Ishikawa (cell line): ENCODE data around the gene AZIN2.

ENCODE experiments used
- EGR1 ChIP-seq: IDR thresholded peaks from 2 replicates; pipeline ENCODE4 v1.6.1; 2012
- RAD21 ChIP-seq: IDR thresholded peaks from 2 replicates; pipeline ENCODE4 v1.6.1; 2012; ENCODE audit warnings: low read depth
- TEAD4 ChIP-seq: IDR thresholded peaks from 2 replicates; pipeline ENCODE4 v1.6.1; 2012
- TF ChIP-seq, protein P1 (sequence below): IDR thresholded peaks from 2 replicates; pipeline ENCODE4 v1.6.1; 2012
- TF ChIP-seq, protein P2 (sequence below): IDR thresholded peaks from 2 replicates; pipeline ENCODE4 v1.6.1; 2012

DNA sequence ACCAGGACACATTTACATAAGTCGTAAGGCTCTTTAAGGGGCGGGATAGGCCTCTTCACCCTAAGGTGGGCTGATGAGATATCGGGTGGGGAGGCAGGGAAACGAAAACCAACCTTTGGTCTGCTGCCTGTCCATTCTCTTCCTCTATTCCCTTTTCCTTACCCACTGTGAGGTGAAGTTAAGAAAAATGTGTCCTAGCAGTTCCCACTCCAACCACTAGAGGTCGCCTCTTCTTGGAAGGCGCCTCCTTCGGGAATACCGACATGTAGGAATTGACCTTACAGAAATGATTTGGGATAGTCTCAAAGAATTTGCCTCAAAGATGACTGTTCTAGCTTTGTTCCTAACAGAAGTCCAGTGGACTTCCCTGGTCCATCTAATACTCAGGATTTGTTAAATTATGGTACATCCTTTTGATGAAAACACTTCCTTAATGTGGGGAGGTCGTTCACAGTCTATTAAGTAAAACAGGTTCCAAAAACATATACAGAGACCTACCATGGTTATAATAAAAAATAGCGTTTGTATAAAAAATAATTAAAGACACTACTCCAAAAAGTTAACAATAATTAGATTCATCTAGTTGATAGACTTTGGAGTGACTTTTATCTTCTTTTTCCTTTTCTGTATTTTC, 14.1 kb downstream of the AZIN2 start:
- TF ChIP-seq RAD21: peak; percentile 44
- TF ChIP-seq, protein P1, sequence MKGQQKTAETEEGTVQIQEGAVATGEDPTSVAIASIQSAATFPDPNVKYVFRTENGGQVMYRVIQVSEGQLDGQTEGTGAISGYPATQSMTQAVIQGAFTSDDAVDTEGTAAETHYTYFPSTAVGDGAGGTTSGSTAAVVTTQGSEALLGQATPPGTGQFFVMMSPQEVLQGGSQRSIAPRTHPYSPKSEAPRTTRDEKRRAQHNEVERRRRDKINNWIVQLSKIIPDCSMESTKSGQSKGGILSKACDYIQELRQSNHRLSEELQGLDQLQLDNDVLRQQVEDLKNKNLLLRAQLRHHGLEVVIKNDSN: no peak
- TF ChIP-seq EGR1: no peak
- TF ChIP-seq TEAD4: no peak
- TF ChIP-seq, protein P2, sequence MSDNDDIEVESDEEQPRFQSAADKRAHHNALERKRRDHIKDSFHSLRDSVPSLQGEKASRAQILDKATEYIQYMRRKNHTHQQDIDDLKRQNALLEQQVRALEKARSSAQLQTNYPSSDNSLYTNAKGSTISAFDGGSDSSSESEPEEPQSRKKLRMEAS: no peak
